ENCODE data around the gene UBP1.
"Not testable (repeated sequence)": the region's sequence is repeated elsewhere in the genome, so short reads cannot be mapped to it uniquely, and the experiment has no call there.

The UBP1 gene

GRCh38 chr3:33440328-33441224, at the start of gene UBP1:
Gene UBP1 (minus strand): TSS chr3:33440405. CDS start chr3:33439848, 557 bp downstream.
- DNase-seq (ENCODE audit: low read depth in 1 of 2, low spot score in 1 of 2): peak; percentile 92 to 97

- DNase-seq (ENCODE audit: low read depth in 1 of 2, low spot score in 1 of 2): no peak
These were observed 48.5 kb upstream of the UBP1 start for GRCh38 chr3:33488683-33489082.

GRCh38 chr3:33488246-33488645, 48.0 kb upstream of the UBP1 start:
- no peak for DNase-seq (ENCODE audit: low read depth in 1 of 2, low spot score in 1 of 2)

- DNase-seq (ENCODE audit: low read depth in 1 of 2, low spot score in 1 of 2): no peak
These were observed 41.9 kb upstream of the UBP1 start for GRCh38 chr3:33482111-33482521.

- DNase-seq (ENCODE audit: low read depth in 1 of 2, low spot score in 1 of 2): no peak
These were observed 34.7 kb upstream of the UBP1 start for GRCh38 chr3:33474896-33475295.

GRCh38 chr3:33473813-33474212, 33.6 kb upstream of the UBP1 start:
- no peak for DNase-seq (ENCODE audit: low read depth in 1 of 2, low spot score in 1 of 2)

GRCh38 chr3:33467786-33468185, 27.6 kb upstream of the UBP1 start:
- DNase-seq (ENCODE audit: low read depth in 1 of 2, low spot score in 1 of 2): no peak

GRCh38 chr3:33461097-33461496, 20.9 kb upstream of the UBP1 start:
- no peak for DNase-seq (ENCODE audit: low read depth in 1 of 2, low spot score in 1 of 2)

- DNase-seq (ENCODE audit: low read depth in 1 of 2, low spot score in 1 of 2): not testable (repeated sequence)
These were observed 19.4 kb upstream of the UBP1 start for GRCh38 chr3:33459577-33459976.

GRCh38 chr3:33458446-33458845, 18.2 kb upstream of the UBP1 start:
- no peak for DNase-seq (ENCODE audit: low read depth in 1 of 2, low spot score in 1 of 2)

- no peak for DNase-seq (ENCODE audit: low read depth in 1 of 2, low spot score in 1 of 2)
These were observed 16.6 kb upstream of the UBP1 start for GRCh38 chr3:33456756-33457155.

GRCh38 chr3:33453331-33453761, 13.1 kb upstream of the UBP1 start:
- DNase-seq (ENCODE audit: low read depth in 1 of 2, low spot score in 1 of 2): no peak

GRCh38 chr3:33451994-33452393, 11.8 kb upstream of the UBP1 start:
- not testable (repeated sequence) for DNase-seq (ENCODE audit: low read depth in 1 of 2, low spot score in 1 of 2)

GRCh38 chr3:33447958-33448357, 7.8 kb upstream of the UBP1 start:
- DNase-seq (ENCODE audit: low read depth in 1 of 2, low spot score in 1 of 2): no peak

- DNase-seq (ENCODE audit: low read depth in 1 of 2, low spot score in 1 of 2): not testable (repeated sequence)
These were observed 7.0 kb upstream of the UBP1 start for GRCh38 chr3:33447256-33447625.

GRCh38 chr3:33442190-33442589, 2.0 kb upstream of the UBP1 start:
- DNase-seq (ENCODE audit: low read depth in 1 of 2, low spot score in 1 of 2): no peak

- no peak for DNase-seq (ENCODE audit: low read depth in 1 of 2, low spot score in 1 of 2)
These were observed 1.2 kb upstream of the UBP1 start for GRCh38 chr3:33441225-33441976.

GRCh38 chr3:33439546-33440327, 468 bp downstream of the UBP1 start:
- DNase-seq (ENCODE audit: low read depth in 1 of 2, low spot score in 1 of 2): peak; percentile 17 to 26

- DNase-seq (ENCODE audit: low read depth in 1 of 2, low spot score in 1 of 2): no peak
These were observed 1.2 kb downstream of the UBP1 start for GRCh38 chr3:33438881-33439545.

GRCh38 chr3:33438284-33438668, 1.9 kb downstream of the UBP1 start:
- DNase-seq (ENCODE audit: low read depth in 1 of 2, low spot score in 1 of 2): no peak
